ENCODE data around the gene C1QTNF6. TPM values are rescaled to one million over a fixed set of nuclear protein-coding genes. Genes with fewer than 3 reads are reported as not detected.

Gene C1QTNF6
- total RNA-seq, 1 experiment from 2014 or later: 85.9 TPM

DNA sequence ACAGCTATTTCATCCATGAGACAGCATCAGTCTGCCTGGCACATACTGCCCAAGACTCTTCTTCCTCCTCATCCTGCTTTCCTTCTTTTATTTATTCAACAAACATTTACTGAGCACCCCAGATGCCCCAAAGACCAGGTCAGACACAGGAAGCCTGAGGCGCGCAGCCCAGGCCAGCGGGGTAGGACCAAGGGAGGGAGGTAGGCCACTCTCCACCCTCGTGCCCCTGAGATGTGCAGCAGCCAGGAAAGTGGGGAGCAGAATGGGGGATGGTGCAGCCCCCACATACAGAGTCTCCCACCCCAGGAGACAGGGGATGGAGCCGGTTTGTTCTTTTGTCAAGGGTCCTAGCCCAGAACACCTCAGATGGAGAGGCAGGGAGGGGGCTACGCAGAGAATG, 34.1 kb downstream of the C1QTNF6 start:
- ChIA-PET POLR2A (ENCODE audit: unreplicated experiment) (no interaction called here), CTCF (no interaction called here)
- Histone ChIP-seq H3K36me3 (ENCODE audit: low read depth) (no peaks in the 10 kb centered on the region), H3K4me2 (no peak overlapping the region), H3K4me1 (replicated peaks; ENCODE audit: insufficient read depth) (peaks cover 9% of the 10 kb centered on the region), H3F3A (ENCODE audit: insufficient read depth, low read depth) (peaks cover 15% of the 10 kb centered on the region; the same call in 1 of the 2 replicates), H3K27ac (no peak overlapping the region), H4K20me1 (ENCODE audit: insufficient read depth) (no peaks in the 10 kb centered on the region), H3K79me2 (ENCODE audit: low read depth) (no peaks in the 10 kb centered on the region), H3K9me3 (ENCODE audit: insufficient read depth, low read depth) (peaks cover 3% of the 10 kb centered on the region; the same call in 1 of the 2 replicates), H3K4me3 (no peak overlapping the region), H2AFZ (no peak overlapping the region), H3K9me2 (ENCODE audit: insufficient read depth) (no peaks in the 10 kb centered on the region), H3K27me3 (ENCODE audit: insufficient read depth, low read depth) (no peaks in the 10 kb centered on the region)
- no TSS peak for BruUV-seq (replicated peaks)
- DNase-seq: no peak
- intact Hi-C loops (cut with micrococcal nuclease; ENCODE audit: unreplicated experiment): no loop called here
- TF ChIP-seq, protein P1, sequence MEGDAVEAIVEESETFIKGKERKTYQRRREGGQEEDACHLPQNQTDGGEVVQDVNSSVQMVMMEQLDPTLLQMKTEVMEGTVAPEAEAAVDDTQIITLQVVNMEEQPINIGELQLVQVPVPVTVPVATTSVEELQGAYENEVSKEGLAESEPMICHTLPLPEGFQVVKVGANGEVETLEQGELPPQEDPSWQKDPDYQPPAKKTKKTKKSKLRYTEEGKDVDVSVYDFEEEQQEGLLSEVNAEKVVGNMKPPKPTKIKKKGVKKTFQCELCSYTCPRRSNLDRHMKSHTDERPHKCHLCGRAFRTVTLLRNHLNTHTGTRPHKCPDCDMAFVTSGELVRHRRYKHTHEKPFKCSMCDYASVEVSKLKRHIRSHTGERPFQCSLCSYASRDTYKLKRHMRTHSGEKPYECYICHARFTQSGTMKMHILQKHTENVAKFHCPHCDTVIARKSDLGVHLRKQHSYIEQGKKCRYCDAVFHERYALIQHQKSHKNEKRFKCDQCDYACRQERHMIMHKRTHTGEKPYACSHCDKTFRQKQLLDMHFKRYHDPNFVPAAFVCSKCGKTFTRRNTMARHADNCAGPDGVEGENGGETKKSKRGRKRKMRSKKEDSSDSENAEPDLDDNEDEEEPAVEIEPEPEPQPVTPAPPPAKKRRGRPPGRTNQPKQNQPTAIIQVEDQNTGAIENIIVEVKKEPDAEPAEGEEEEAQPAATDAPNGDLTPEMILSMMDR (conservative IDR thresholded peaks at IDR 0.05): no peak
- TF ChIP-seq EZH2 (IDR thresholded peaks at IDR 0.05; ENCODE audit: low read depth): no peak

DNA sequence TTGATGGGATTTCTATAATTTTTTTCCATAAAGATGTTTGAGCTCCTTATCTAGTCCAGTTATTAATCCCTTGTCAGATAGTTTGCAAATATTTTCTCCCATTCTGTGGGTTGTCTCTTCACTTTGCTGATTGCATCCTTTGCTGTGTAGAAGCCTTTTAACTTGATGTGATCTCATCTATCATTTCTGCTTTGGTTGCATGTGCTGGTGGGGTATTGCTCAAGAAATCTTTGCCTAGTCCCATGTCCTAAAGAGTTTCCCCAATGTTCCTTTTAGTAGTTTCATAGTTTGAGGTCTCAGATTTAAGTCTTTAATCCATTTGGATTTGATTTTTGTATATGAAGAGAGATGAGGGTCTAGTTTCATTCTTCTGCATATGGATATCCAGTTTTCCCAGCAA, 36.6 kb downstream of the C1QTNF6 start:
- intact Hi-C loops (cut with micrococcal nuclease; ENCODE audit: unreplicated experiment): no loop called here
- Histone ChIP-seq H3K27ac (no peak overlapping the region), H3K4me1 (replicated peaks; ENCODE audit: insufficient read depth) (peaks cover 9% of the 10 kb centered on the region), H2AFZ (no peak overlapping the region), H4K20me1 (ENCODE audit: insufficient read depth) (no peaks in the 10 kb centered on the region), H3K4me2 (no peak overlapping the region), H3K9me2 (ENCODE audit: insufficient read depth) (no peaks in the 10 kb centered on the region), H3F3A (ENCODE audit: insufficient read depth, low read depth) (peaks cover 8% of the 10 kb centered on the region; the same call in 1 of the 2 replicates), H3K27me3 (ENCODE audit: insufficient read depth, low read depth) (no peaks in the 10 kb centered on the region), H3K36me3 (ENCODE audit: low read depth) (no peaks in the 10 kb centered on the region), H3K9me3 (ENCODE audit: insufficient read depth, low read depth) (peaks cover 3% of the 10 kb centered on the region; the same call in 1 of the 2 replicates), H3K4me3 (no peak overlapping the region), H3K79me2 (ENCODE audit: low read depth) (no peaks in the 10 kb centered on the region)
- CTCF ChIA-PET: interaction anchor here (0.6 kb wide), 1 partner anchor 427 kb away, joined by 12 read pairs; no protein-coding TSS in a partner anchor
- no TSS peak for BruUV-seq (replicated peaks)
- DNase-seq: no peak
- POLR2A ChIA-PET (ENCODE audit: unreplicated experiment): no interaction called here
- TF ChIP-seq, protein P1 (conservative IDR thresholded peaks at IDR 0.05): no peak
- no peak for TF ChIP-seq EZH2 (IDR thresholded peaks at IDR 0.05; ENCODE audit: low read depth)

DNA sequence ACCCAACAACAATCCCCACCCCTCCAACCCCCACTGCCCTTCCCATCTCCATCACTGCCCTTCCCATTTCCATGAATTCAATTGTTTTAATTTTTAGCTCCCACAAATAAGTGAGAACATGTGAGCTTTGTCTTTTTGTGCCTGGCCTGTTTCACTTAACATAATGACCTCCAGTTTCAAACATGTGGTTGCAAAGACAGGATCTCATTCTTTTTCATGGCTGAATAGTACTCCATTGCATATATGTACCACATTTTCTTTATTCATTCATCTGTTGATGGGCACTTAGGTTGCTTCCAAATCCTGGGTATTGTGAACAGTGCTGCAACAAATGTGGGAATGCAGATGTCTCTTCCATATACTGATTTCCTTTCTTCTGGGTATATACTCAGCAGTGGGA, 37.3 kb downstream of the C1QTNF6 start:
- no TSS peak for BruUV-seq (replicated peaks)
- CTCF ChIA-PET: no interaction called here
- Histone ChIP-seq H3K27me3 (ENCODE audit: insufficient read depth, low read depth) (no peaks in the 10 kb centered on the region), H3K9me2 (ENCODE audit: insufficient read depth) (no peaks in the 10 kb centered on the region), H4K20me1 (ENCODE audit: insufficient read depth) (no peaks in the 10 kb centered on the region), H3K27ac (no peak overlapping the region), H3K4me3 (no peak overlapping the region), H3K9me3 (ENCODE audit: insufficient read depth, low read depth) (peaks cover 3% of the 10 kb centered on the region; the same call in 1 of the 2 replicates), H3K4me2 (no peak overlapping the region), H3K4me1 (replicated peaks; ENCODE audit: insufficient read depth) (peaks cover 9% of the 10 kb centered on the region), H3F3A (ENCODE audit: insufficient read depth, low read depth) (peaks cover 8% of the 10 kb centered on the region; the same call in 1 of the 2 replicates), H2AFZ (no peak overlapping the region), H3K79me2 (ENCODE audit: low read depth) (no peaks in the 10 kb centered on the region), H3K36me3 (ENCODE audit: low read depth) (no peaks in the 10 kb centered on the region)
- POLR2A ChIA-PET (ENCODE audit: unreplicated experiment): no interaction called here
- TF ChIP-seq EZH2 (IDR thresholded peaks at IDR 0.05; ENCODE audit: low read depth): no peak
- TF ChIP-seq, protein P1 (conservative IDR thresholded peaks at IDR 0.05): no peak
- DNase-seq: no peak
- intact Hi-C loops (cut with micrococcal nuclease; ENCODE audit: unreplicated experiment): no loop called here

All from PC-9 (cell line).